CD4-positive, alpha-beta memory T cell (primary cell): ENCODE results near the gene KIF13A. TPM values are rescaled to one million over a fixed set of nuclear protein-coding genes. Genes with fewer than 3 reads are reported as not detected.

Experiments used
- CTCF ChIA-PET: fragments of 350-600 bp; sonication (Branson Sonifier 250); formaldehyde crosslinking; loops from one replicate; lab custom pipeline; 2021; ENCODE audit warnings: inconsistent platforms; ENCODE audit not compliant: partially characterized antibody; lab: Charles Lee
- POLR2A ChIA-PET: fragments of 350-600 bp; sonication (Branson Sonifier 250); formaldehyde crosslinking; loops from one replicate; lab custom pipeline; 2021; ENCODE audit not compliant: partially characterized antibody; lab: Charles Lee
- DNase-seq, 5 donors: peaks; one replicate each; pipeline versions ENCODE4 v3.0.0 to v3.0.0-alpha.2; 2020 to 2022; ENCODE audit warnings: mixed read lengths in 1 of 5
- H3K27ac ChIP-seq: one replicate; pipeline ENCODE4 v1.7.0; 2013; ENCODE audit warnings: low read depth, low read length
- H3K27me3 ChIP-seq: 2 replicates; pipeline ENCODE4 v1.7.0; 2013; ENCODE audit warnings: mild to moderate bottlenecking, low read length, moderate library complexity; ENCODE audit not compliant: insufficient read depth
- H3K36me3 ChIP-seq: 2 replicates; pipeline ENCODE4 v1.7.0; 2013; ENCODE audit warnings: mild to moderate bottlenecking, low read length, moderate library complexity; ENCODE audit not compliant: insufficient read depth
- H3K4me1 ChIP-seq: 2 replicates; pipeline ENCODE4 v1.7.0; 2013; ENCODE audit warnings: mild to moderate bottlenecking, low read length, moderate library complexity; ENCODE audit not compliant: insufficient read depth
- H3K4me3 ChIP-seq, 2 donors: one replicate each; pipeline ENCODE4 v1.7.0; 2013; ENCODE audit warnings: low read length in 2 of 2, mild to moderate bottlenecking in 1 of 2
- H3K9me3 ChIP-seq, 2 donors: one replicate each; pipeline ENCODE4 v1.7.0; 2013; ENCODE audit warnings: low read length in 2 of 2, control low read depth in 1 of 2; ENCODE audit not compliant: control insufficient read depth in 1 of 2
- H3K27ac Mint-ChIP-seq, 7 donors: one replicate each; pipeline ENCODE4 v1.8.0; 2020 to 2021; ENCODE audit warnings: mixed read lengths in 7 of 7, mild to moderate bottlenecking in 6 of 7, inconsistent platforms in 3 of 7, moderate library complexity in 3 of 7
- H3K27me3 Mint-ChIP-seq, 2 donors: one replicate each; pipeline ENCODE4 v1.8.0; 2020 to 2021; ENCODE audit warnings: mixed read lengths in 2 of 2
- H3K36me3 Mint-ChIP-seq, 2 donors: one replicate each; pipeline ENCODE4 v1.8.0; 2020 to 2021; ENCODE audit warnings: mixed read lengths in 2 of 2, inconsistent platforms in 1 of 2, mild to moderate bottlenecking in 1 of 2
- H3K4me1 Mint-ChIP-seq, 4 donors: one replicate each; pipeline ENCODE4 v1.8.0; 2020 to 2021; ENCODE audit warnings: mixed read lengths in 4 of 4, mild to moderate bottlenecking in 1 of 4
- H3K4me3 Mint-ChIP-seq, 8 donors: one replicate each; pipeline ENCODE4 v1.8.0; 2020 to 2021; ENCODE audit warnings: mixed read lengths in 8 of 8, mild to moderate bottlenecking in 7 of 8, moderate library complexity in 6 of 8, inconsistent platforms in 3 of 8
- H3K9me3 Mint-ChIP-seq, 8 donors: one replicate each; pipeline ENCODE4 v1.8.0; 2020 to 2021; ENCODE audit warnings: mixed read lengths in 8 of 8, mild to moderate bottlenecking in 5 of 8, inconsistent platforms in 3 of 8, moderate library complexity in 1 of 8
- intact Hi-C: fragments of 100-400 bp; cut with micrococcal nuclease; formaldehyde crosslinking; loops from one replicate; pipeline ENCODE4 v1.15.1; 2023
- polyA plus RNA-seq, 2 donors: library from polyadenylated mRNA; unstranded; fragments of 300-500 nt; fragmentation: Illumina TruSeq; gene quantifications; one replicate each; pipeline ENCODE4 v1.2.3, GENCODE V29; 2021
- total RNA-seq, 2 experiments: library from RNA; stranded (reverse); gene quantifications; one replicate each; pipeline ENCODE4 v1.2.3, GENCODE V29; 2021

The KIF13A gene
- total and polyA plus RNA-seq, 4 experiments from 2014 or later: 0.61 to 1.7 (median 1.5) TPM; not detected in 1

DNA sequence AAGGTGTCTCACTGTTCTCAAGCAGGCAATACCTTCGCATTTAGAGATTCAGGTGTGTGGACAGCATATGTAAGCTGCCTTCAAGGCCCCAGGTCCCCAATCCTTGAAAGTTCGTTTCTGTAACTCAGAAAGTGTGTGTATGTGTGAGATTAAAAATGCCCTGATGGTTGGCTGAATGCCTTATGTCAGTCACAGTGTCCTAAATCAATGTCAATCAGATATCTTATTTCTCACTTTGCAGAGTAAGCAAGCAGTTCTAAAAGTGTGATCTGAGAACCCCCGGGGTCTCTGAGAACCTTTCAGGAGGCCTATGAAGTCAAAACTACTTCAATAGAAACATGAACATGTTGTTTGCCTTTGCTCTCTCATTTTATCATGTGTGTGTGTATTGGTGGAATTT is 157.5 kb downstream of the KIF13A start:
- Histone ChIP-seq H3K27ac (no peak overlapping the region), H3K9me3 (no peaks in the 10 kb centered on the region), H3K36me3 (no peaks in the 10 kb centered on the region), H3K27me3 (no peaks in the 10 kb centered on the region), H3K4me1 (no peaks in the 10 kb centered on the region), H3K4me3 (no peak overlapping the region)
- intact Hi-C loops: no loop called here
- H3K27ac Mint-ChIP-seq: no peak overlapping the region
- H3K4me3 Mint-ChIP-seq: no peak overlapping the region
- DNase-seq: no peak
- H3K36me3 Mint-ChIP-seq: no peaks in the 10 kb centered on the region
- CTCF ChIA-PET: no interaction called here
- peaks cover 8 to 16% of the 10 kb centered on the region in 2 donors for H3K27me3 Mint-ChIP-seq
- no peaks in the 10 kb centered on the region for H3K9me3 Mint-ChIP-seq
- H3K4me1 Mint-ChIP-seq: no peaks in the 10 kb centered on the region
- POLR2A ChIA-PET: no interaction called here

DNA sequence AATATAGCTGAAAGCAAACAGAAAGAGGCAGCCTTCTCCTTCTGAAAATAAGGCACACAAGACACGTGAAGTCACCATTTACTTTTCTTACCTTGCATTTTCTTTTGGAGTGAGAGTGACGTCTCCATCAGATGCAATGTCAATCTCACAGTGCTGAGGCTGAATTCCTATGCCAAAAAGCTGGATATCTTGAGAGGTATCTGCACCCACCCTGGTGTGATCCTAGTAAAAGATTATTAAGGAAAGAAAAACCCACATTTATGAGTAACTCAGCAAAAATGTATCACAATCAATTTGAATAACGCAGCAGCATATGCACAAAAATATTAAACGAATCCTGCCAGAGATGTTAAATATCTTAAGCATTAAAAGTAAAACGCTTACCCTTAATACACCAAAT is 159.3 kb downstream of the KIF13A start:
- no peaks in the 10 kb centered on the region for H3K27me3 ChIP-seq
- H3K4me3 Mint-ChIP-seq: no peak overlapping the region
- no peak overlapping the region for H3K27ac Mint-ChIP-seq
- H3K4me3 ChIP-seq: no peak overlapping the region
- no peaks in the 10 kb centered on the region for H3K9me3 Mint-ChIP-seq
- peaks cover 7 to 16% of the 10 kb centered on the region in 2 donors for H3K27me3 Mint-ChIP-seq
- no peaks in the 10 kb centered on the region for H3K36me3 ChIP-seq
- no peaks in the 10 kb centered on the region for H3K4me1 ChIP-seq
- ChIA-PET POLR2A (no interaction called here), CTCF (no interaction called here)
- no peak overlapping the region for H3K27ac ChIP-seq
- H3K36me3 Mint-ChIP-seq: no peaks in the 10 kb centered on the region
- no peaks in the 10 kb centered on the region for H3K9me3 ChIP-seq
- no peak for DNase-seq
- H3K4me1 Mint-ChIP-seq: no peaks in the 10 kb centered on the region
- intact Hi-C loops: no loop called here

DNA sequence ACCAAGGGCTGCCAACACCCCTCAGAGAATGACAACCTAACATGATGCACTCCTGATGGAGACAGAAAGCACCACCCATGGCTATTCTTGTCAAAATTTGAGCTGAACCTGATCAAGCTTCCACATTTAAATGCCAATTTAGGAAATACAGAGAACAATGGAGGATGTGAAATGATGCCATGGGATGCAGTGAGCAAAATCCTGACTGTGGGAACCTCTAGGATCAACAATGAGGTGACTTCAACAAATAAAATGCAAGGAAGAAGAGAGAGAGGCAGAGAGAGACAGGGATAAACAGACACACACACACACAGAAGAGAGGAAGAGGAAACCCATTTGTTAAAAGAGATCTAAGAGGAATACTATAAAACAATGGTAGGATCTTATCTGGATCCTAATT is 161.1 kb downstream of the KIF13A start:
- Mint-ChIP-seq H3K9me3 (no peaks in the 10 kb centered on the region), H3K27me3 (peaks cover 5 to 11% of the 10 kb centered on the region in 2 donors), H3K4me3 (no peak overlapping the region), H3K27ac (peak overlapping the region in 1 of 7 donors; percentile 1), H3K36me3 (no peaks in the 10 kb centered on the region), H3K4me1 (no peaks in the 10 kb centered on the region)
- no peaks in the 10 kb centered on the region for H3K4me1 ChIP-seq
- H3K27ac ChIP-seq: no peak overlapping the region
- H3K36me3 ChIP-seq: no peaks in the 10 kb centered on the region
- H3K27me3 ChIP-seq: no peaks in the 10 kb centered on the region
- intact Hi-C loops: no loop called here
- ChIA-PET POLR2A (no interaction called here), CTCF (interaction anchor here (0.6 kb wide), 1 partner anchor 26 kb away, joined by 3 read pairs; no protein-coding TSS in a partner anchor)
- H3K9me3 ChIP-seq: no peaks in the 10 kb centered on the region
- no peak overlapping the region for H3K4me3 ChIP-seq
- DNase-seq: no peak

DNA sequence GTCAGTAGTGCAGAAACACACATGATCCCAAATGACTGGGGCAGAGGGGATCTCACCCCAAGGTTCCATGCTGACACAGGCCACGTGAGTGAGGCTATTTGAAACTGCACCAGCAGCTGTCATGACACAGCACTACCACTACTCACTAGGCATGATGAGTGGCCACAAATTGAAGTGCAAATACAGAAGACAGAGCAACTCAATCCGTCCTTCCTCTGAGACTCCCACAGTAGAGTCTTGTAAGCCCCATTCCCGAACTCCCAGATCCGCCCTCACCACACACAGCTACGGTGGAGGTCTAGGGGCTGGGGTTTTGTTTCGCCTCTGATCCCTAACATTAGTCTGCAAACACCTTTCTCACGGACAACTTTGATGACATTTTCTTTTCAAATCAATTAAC is 167.4 kb downstream of the KIF13A start:
- POLR2A ChIA-PET: no interaction called here
- no peaks in the 10 kb centered on the region for H3K4me1 Mint-ChIP-seq
- H3K4me3 ChIP-seq: no peak overlapping the region
- CTCF ChIA-PET: interaction anchor here (1.0 to 11.7 kb wide), 2 partner anchors 15 to 236 kb away, joined by 3 to 80 read pairs; no protein-coding TSS in a partner anchor
- H3K27ac ChIP-seq: no peak overlapping the region
- H3K27me3 Mint-ChIP-seq: peaks cover 4 to 6% of the 10 kb centered on the region in 2 donors
- no peak for DNase-seq
- H3K36me3 ChIP-seq: no peaks in the 10 kb centered on the region
- no peak overlapping the region for H3K4me3 Mint-ChIP-seq
- no peaks in the 10 kb centered on the region for H3K4me1 ChIP-seq
- no peaks in the 10 kb centered on the region for H3K9me3 ChIP-seq
- no peak overlapping the region for H3K27ac Mint-ChIP-seq
- H3K36me3 Mint-ChIP-seq: no peaks in the 10 kb centered on the region
- intact Hi-C loops: no loop called here
- H3K27me3 ChIP-seq: no peaks in the 10 kb centered on the region
- H3K9me3 Mint-ChIP-seq: no peaks in the 10 kb centered on the region

DNA sequence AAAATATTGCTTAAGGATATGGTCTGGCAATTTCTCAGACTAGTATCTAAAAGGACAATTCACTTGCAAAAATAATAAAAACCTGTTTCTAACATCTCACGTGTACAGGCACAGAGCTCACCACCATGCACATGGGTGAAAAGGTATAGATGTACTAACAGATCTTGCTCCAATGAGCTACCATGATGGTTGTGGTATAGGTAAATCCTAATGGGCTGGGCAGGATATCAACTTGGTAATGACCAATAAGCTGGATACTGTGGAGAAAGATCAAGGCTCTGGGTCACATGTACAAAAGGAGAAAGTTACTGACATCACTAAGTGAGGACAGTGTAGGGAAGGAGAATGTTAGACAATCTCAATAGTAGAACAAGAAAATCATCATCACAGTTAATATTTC is 169.7 kb downstream of the KIF13A start:
- no peaks in the 10 kb centered on the region for H3K27me3 ChIP-seq
- no peak overlapping the region for H3K27ac ChIP-seq
- Mint-ChIP-seq H3K27me3 (peaks cover 3 to 6% of the 10 kb centered on the region in 2 donors), H3K4me1 (no peaks in the 10 kb centered on the region), H3K27ac (no peak overlapping the region), H3K36me3 (no peaks in the 10 kb centered on the region), H3K9me3 (no peaks in the 10 kb centered on the region), H3K4me3 (no peak overlapping the region)
- intact Hi-C loops: loop anchor here (5.0 kb wide), 1 partner anchor 115 kb away; no protein-coding TSS in a partner anchor
- POLR2A ChIA-PET: interaction anchor here (1.3 kb wide), 1 partner anchor 10 kb away, joined by 4 read pairs; no protein-coding TSS in a partner anchor
- no peaks in the 10 kb centered on the region for H3K4me1 ChIP-seq
- H3K9me3 ChIP-seq: no peaks in the 10 kb centered on the region
- CTCF ChIA-PET: interaction anchor here (1.0 to 11.7 kb wide), 6 partner anchors 13 to 237 kb away, joined by 3 to 80 read pairs (median 5); no protein-coding TSS in a partner anchor
- no peaks in the 10 kb centered on the region for H3K36me3 ChIP-seq
- H3K4me3 ChIP-seq: no peak overlapping the region
- no peak for DNase-seq

DNA sequence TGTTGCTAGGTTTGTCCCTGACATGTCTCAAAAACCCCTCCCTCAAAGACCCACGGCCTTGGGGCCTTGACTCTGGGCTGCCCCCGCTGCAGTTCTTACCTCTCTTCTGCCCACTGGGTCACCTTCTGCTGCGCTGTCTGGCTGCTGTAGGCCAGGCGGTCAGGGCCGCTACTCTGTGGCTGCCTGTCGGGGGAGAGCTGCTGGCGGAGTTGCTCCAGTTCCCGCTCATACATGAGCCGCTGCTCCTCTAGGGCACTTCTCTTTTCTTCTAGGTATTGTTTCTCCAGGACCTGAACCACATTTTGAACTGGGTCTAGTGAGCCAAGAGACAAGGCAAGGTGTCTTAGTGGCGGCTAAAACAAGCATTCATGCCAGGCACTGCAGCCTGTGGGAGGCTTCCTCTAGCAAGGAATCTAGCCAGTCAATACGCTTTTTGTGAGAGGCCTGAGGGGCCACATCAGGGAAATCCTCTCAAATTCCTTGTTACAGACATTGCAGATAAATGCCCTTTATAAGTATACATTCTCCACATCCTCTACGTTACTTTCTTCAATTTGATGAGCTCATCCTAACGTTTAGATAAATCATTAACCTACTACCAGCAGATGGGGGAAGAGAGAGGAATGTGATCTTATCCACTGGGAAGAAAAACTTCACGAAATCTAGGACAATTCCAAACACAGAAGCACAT is 170.4 kb downstream of the KIF13A start:
- ChIA-PET POLR2A (no interaction called here), CTCF (interaction anchor here (1.1 to 11.7 kb wide), 9 partner anchors 12 to 662 kb away, joined by 3 to 80 read pairs (median 6); no protein-coding TSS in a partner anchor)
- Histone ChIP-seq H3K9me3 (no peaks in the 10 kb centered on the region), H3K27ac (no peak overlapping the region), H3K4me1 (no peaks in the 10 kb centered on the region), H3K36me3 (no peaks in the 10 kb centered on the region), H3K4me3 (no peak overlapping the region), H3K27me3 (no peaks in the 10 kb centered on the region)
- Mint-ChIP-seq H3K36me3 (no peaks in the 10 kb centered on the region), H3K4me1 (no peaks in the 10 kb centered on the region), H3K27ac (no peak overlapping the region), H3K4me3 (no peak overlapping the region), H3K9me3 (peaks cover 0 to 2% (median 0%) of the 10 kb centered on the region in 8 donors), H3K27me3 (peaks cover 5 to 6% of the 10 kb centered on the region in 2 donors)
- intact Hi-C loops: loop anchor here (5.0 kb wide), 1 partner anchor 115 kb away; no protein-coding TSS in a partner anchor
- no peak for DNase-seq

DNA sequence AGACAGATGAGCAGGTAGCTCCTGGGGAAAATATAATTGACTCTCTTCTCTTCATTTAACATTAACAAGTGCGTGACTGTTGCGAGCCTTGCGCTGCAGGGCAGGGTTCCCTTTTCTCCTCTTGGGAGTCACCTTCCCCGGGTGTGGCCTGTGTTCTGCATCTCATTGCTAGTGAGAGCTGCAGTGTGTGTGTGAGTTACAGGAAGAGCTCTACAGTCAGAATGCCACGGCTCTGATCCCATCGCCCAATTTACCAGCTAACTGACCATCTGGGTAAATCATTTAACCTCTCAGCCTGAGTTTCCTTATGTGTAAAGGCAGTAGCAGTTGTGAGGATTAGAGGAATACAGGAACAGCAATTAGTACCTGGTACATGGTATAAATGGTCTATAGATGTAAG is 173.9 kb downstream of the KIF13A start:
- Mint-ChIP-seq H3K9me3 (peaks cover 0 to 4% (median 0%) of the 10 kb centered on the region in 8 donors), H3K4me3 (no peak overlapping the region), H3K4me1 (no peaks in the 10 kb centered on the region), H3K27ac (no peak overlapping the region), H3K27me3 (peaks cover 13% of the 10 kb centered on the region in 2 donors), H3K36me3 (no peaks in the 10 kb centered on the region)
- CTCF ChIA-PET: interaction anchor here (0.7 to 11.7 kb wide), 5 partner anchors 9 to 1045 kb away, joined by 3 to 80 read pairs (median 5); no protein-coding TSS in a partner anchor
- Histone ChIP-seq H3K27me3 (no peaks in the 10 kb centered on the region), H3K27ac (no peak overlapping the region), H3K4me3 (no peak overlapping the region), H3K4me1 (no peaks in the 10 kb centered on the region), H3K36me3 (no peaks in the 10 kb centered on the region), H3K9me3 (no peaks in the 10 kb centered on the region)
- intact Hi-C loops: no loop called here
- POLR2A ChIA-PET: no interaction called here
- DNase-seq: no peak
